Panc1 (cell line): Measurements from ENCODE around the gene PRPF19. TPM values are rescaled to one million over a fixed set of nuclear protein-coding genes. Genes with fewer than 3 reads are reported as not detected.

Experiments used
- ATAC-seq: fragments of 200-7000 bp; cut with Tn5 transposase; 2 replicates; pipeline ENCODE4 v1.9.1; 2020; ENCODE audit warnings: mild to moderate bottlenecking, moderate library complexity
- BruUV-seq: library from RNA; stranded (reverse); fragments of 400-500 nt; replicated peaks from 2 replicates; lab custom pipeline; 2021; lab: Mats Ljungman, UMichigan
- CTCF ChIA-PET: fragments of 300-600 bp; sonication (Branson Sonifier 250); formaldehyde crosslinking; loops from one replicate; lab custom pipeline; 2022; ENCODE audit warnings: antibody characterized with exemption; lab: Charles Lee
- POLR2A ChIA-PET: fragments of 300-600 bp; sonication (Branson Sonifier 250); formaldehyde crosslinking; loops from one replicate; lab custom pipeline; 2022; ENCODE audit warnings: antibody characterized with exemption; lab: Charles Lee
- DNase-seq: peaks from one replicate; pipeline ENCODE4 v3.0.0-alpha.2; 2010; ENCODE audit warnings: low read depth, low spot score
- H3K27ac ChIP-seq: 2 replicates; pipeline ENCODE4 v1.5.1; 2011; ENCODE audit warnings: mild to moderate bottlenecking, low read length, inconsistent platforms
- H3K27me3 ChIP-seq: fragments of 200-500 bp; sonication (Bioruptor generic); 2 replicates; pipeline ENCODE4 v1.6.0; 2014; ENCODE audit warnings: low read length, inconsistent platforms; ENCODE audit not compliant: control insufficient read depth, insufficient read depth
- H3K36me3 ChIP-seq: fragments of 200-500 bp; sonication (Bioruptor generic); 2 replicates; pipeline ENCODE4 v1.5.1; 2014; ENCODE audit warnings: inconsistent platforms, mild to moderate bottlenecking, low read length, moderate library complexity; ENCODE audit not compliant: control insufficient read depth, insufficient read depth
- H3K4me1 ChIP-seq: 2 replicates; pipeline ENCODE4 v1.5.1; 2011; ENCODE audit warnings: inconsistent platforms, mild to moderate bottlenecking, low read length, moderate library complexity; ENCODE audit not compliant: control insufficient read depth, insufficient read depth
- H3K4me3 ChIP-seq, 2 experiments: 2 replicates each; pipeline ENCODE4 v1.5.1; 2011 to 2012; ENCODE audit warnings: low read depth in 2 of 2, low read length in 2 of 2, mild to moderate bottlenecking in 2 of 2, inconsistent platforms in 1 of 2, moderate library complexity in 1 of 2
- H3K9me3 ChIP-seq: fragments of 200-500 bp; sonication (Bioruptor generic); 2 replicates; pipeline ENCODE4 v1.5.1; 2014; ENCODE audit warnings: low read depth, mild to moderate bottlenecking, inconsistent platforms, low read length, moderate library complexity; ENCODE audit not compliant: control insufficient read depth, insufficient read depth
- CTCF ChIP-seq: fragments of 450-650 bp; IDR thresholded peaks from 2 replicates; pipeline ENCODE4 v1.5.1; 2017; ENCODE audit warnings: mild to moderate bottlenecking
- POLR2AphosphoS5 ChIP-seq: IDR thresholded peaks from 2 replicates; pipeline ENCODE4 v1.6.1; 2012; ENCODE audit warnings: mild to moderate bottlenecking, low read depth, low read length, moderate library complexity
- SIN3A ChIP-seq: IDR thresholded peaks from 2 replicates; pipeline ENCODE4 v1.6.1; 2012; ENCODE audit warnings: low read depth, mild to moderate bottlenecking, low read length, moderate library complexity, borderline replicate concordance; ENCODE audit not compliant: insufficient read depth
- TCF7L2 ChIP-seq: IDR thresholded peaks from 2 replicates; pipeline ENCODE4 v1.6.1; 2011; ENCODE audit warnings: mild to moderate bottlenecking, low read depth, low read length, inconsistent platforms
- in situ Hi-C: cut with HindIII; loops from 2 replicates; pipeline ENCODE4 v1.10.0; 2016; ENCODE audit warnings: low sequenced_read_pairs, low pct_unique_long_range_greater_than_20kb
- intact Hi-C: fragments of 100-400 bp; cut with micrococcal nuclease; formaldehyde crosslinking; loops from one replicate; pipeline ENCODE4 v1.10.0; 2022; ENCODE audit not compliant: unreplicated experiment
- total RNA-seq: library from RNA; stranded (reverse); gene quantifications from one replicate; pipeline ENCODE4 v1.2.1, GENCODE V29; 2021; ENCODE audit not compliant: unreplicated experiment
- TF ChIP-seq, protein P1 (sequence below), 2 experiments: IDR thresholded peaks; 2 replicates each; pipeline ENCODE4 v1.6.1; 2011 to 2012; ENCODE audit warnings: low read depth in 2 of 2, control low read depth in 1 of 2, low read length in 1 of 2, mild to moderate bottlenecking in 1 of 2, moderate library complexity in 1 of 2; ENCODE audit not compliant: insufficient read depth in 1 of 2

The PRPF19 gene
- total RNA-seq, 1 experiment from 2014 or later = 149 TPM

GRCh38 chr11:60879104-60879503 is 27.3 kb downstream of the PRPF19 start:
- in situ Hi-C loops = no loop called here
- ATAC-seq = no peak
- CTCF ChIA-PET = no interaction called here
- BruUV-seq = no TSS peak
- POLR2A ChIA-PET = no interaction called here
- Histone ChIP-seq H3K9me3 (no peaks in the 10 kb centered on the region), H3K36me3 (no peaks in the 10 kb centered on the region), H3K27ac (no peak overlapping the region), H3K27me3 (no peaks in the 10 kb centered on the region), H3K4me3 (no peak overlapping the region), H3K4me1 (no peaks in the 10 kb centered on the region)
- TF ChIP-seq SIN3A = no peak
- TF ChIP-seq POLR2AphosphoS5 = no peak
- no peak for TF ChIP-seq CTCF
- TF ChIP-seq, protein P1, sequence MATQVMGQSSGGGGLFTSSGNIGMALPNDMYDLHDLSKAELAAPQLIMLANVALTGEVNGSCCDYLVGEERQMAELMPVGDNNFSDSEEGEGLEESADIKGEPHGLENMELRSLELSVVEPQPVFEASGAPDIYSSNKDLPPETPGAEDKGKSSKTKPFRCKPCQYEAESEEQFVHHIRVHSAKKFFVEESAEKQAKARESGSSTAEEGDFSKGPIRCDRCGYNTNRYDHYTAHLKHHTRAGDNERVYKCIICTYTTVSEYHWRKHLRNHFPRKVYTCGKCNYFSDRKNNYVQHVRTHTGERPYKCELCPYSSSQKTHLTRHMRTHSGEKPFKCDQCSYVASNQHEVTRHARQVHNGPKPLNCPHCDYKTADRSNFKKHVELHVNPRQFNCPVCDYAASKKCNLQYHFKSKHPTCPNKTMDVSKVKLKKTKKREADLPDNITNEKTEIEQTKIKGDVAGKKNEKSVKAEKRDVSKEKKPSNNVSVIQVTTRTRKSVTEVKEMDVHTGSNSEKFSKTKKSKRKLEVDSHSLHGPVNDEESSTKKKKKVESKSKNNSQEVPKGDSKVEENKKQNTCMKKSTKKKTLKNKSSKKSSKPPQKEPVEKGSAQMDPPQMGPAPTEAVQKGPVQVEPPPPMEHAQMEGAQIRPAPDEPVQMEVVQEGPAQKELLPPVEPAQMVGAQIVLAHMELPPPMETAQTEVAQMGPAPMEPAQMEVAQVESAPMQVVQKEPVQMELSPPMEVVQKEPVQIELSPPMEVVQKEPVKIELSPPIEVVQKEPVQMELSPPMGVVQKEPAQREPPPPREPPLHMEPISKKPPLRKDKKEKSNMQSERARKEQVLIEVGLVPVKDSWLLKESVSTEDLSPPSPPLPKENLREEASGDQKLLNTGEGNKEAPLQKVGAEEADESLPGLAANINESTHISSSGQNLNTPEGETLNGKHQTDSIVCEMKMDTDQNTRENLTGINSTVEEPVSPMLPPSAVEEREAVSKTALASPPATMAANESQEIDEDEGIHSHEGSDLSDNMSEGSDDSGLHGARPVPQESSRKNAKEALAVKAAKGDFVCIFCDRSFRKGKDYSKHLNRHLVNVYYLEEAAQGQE (IDR thresholded peaks at IDR 0.05; ENCODE audit: insufficient read depth in 1 of 2, low read depth in 2 of 2, low read length in 1 of 2) = no peak
- TF ChIP-seq TCF7L2 = no peak
- no peak for DNase-seq
- intact Hi-C loops = no loop called here

- no peak overlapping the region for H3K27ac ChIP-seq
- H3K36me3 ChIP-seq = no peaks in the 10 kb centered on the region
- intact Hi-C loops = no loop called here
- no peaks in the 10 kb centered on the region for H3K9me3 ChIP-seq
- CTCF ChIA-PET = no interaction called here
- H3K4me3 ChIP-seq = no peak overlapping the region
- POLR2A ChIA-PET = no interaction called here
- ATAC-seq (no peak), DNase-seq (no peak)
- no peaks in the 10 kb centered on the region for H3K4me1 ChIP-seq
- BruUV-seq = no TSS peak
- no peak for TF ChIP-seq TCF7L2
- in situ Hi-C loops = no loop called here
- H3K27me3 ChIP-seq = no peaks in the 10 kb centered on the region
Observed at GRCh38 chr11:60878245-60879101, 27.9 kb downstream of the PRPF19 start.

- Histone ChIP-seq H3K9me3 (no peaks in the 10 kb centered on the region), H3K27ac (no peak overlapping the region), H3K27me3 (no peaks in the 10 kb centered on the region), H3K4me3 (no peak overlapping the region), H3K36me3 (no peaks in the 10 kb centered on the region), H3K4me1 (no peaks in the 10 kb centered on the region)
- ATAC-seq (no peak), DNase-seq (no peak)
- no TSS peak for BruUV-seq
- in situ Hi-C loops (no loop called here), intact Hi-C loops (no loop called here)
- TF ChIP-seq, protein P1 (IDR thresholded peaks at IDR 0.05; ENCODE audit: insufficient read depth in 1 of 2, low read depth in 2 of 2, low read length in 1 of 2) = no peak
- TF ChIP-seq TCF7L2 (no peak), CTCF (no peak), SIN3A (no peak), POLR2AphosphoS5 (no peak)
- ChIA-PET CTCF (no interaction called here), POLR2A (no interaction called here)
Observed at GRCh38 chr11:60876168-60876485, 30.3 kb downstream of the PRPF19 start.
